Measurements from ENCODE around the gene BRSK2.
"Not testable (repeated sequence)": the region's sequence is repeated elsewhere in the genome, so short reads cannot be mapped to it uniquely, and the experiment has no call there.

BRSK2 gene

DNA sequence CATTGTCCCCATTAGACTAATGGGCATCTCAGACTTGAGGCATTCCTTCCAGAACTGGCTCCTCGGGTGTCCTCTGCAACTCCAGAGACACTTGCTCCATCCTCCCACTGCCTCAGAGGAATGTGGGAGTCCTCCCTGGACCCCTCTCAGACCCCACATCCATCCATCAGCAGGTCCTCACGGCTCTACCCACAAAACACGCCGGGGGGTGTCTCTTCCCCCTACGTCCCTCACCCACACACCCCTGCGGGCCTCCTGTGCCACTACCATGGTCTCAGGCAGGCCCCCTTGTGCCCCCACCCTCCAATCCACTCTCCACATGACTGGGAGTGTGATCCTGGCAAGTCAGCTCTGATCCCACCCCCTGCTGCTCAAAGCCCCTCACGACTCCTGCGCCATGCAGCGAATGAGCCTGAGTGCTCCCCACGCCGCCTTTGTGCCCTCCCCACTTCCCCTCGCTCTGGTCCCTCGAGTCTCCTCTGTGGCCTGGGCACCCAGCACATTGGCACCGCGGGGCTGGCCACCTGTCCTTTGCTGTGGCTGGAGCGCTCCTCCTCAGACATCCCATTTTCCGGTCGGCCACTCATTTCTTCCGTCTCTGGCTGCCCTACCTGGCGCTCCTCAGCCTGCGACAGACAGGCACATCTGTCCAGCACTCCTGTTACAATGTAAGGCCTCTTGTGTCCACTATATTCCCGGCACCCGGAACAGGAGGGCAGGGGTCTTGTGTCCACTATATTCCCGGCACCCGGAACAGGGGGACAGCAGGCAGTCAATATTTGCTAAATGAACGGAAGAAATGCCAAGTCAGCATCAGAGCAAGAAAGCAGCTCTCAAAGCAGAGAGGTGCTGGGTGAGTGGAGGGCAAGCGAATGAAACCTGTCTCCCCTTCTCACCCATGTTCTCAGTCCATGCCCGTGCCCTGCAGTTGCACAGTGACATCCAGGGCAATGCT, 111.0 kb downstream of the BRSK2 start:
- DNase-seq (ENCODE audit: low spot score) = no peak

DNA sequence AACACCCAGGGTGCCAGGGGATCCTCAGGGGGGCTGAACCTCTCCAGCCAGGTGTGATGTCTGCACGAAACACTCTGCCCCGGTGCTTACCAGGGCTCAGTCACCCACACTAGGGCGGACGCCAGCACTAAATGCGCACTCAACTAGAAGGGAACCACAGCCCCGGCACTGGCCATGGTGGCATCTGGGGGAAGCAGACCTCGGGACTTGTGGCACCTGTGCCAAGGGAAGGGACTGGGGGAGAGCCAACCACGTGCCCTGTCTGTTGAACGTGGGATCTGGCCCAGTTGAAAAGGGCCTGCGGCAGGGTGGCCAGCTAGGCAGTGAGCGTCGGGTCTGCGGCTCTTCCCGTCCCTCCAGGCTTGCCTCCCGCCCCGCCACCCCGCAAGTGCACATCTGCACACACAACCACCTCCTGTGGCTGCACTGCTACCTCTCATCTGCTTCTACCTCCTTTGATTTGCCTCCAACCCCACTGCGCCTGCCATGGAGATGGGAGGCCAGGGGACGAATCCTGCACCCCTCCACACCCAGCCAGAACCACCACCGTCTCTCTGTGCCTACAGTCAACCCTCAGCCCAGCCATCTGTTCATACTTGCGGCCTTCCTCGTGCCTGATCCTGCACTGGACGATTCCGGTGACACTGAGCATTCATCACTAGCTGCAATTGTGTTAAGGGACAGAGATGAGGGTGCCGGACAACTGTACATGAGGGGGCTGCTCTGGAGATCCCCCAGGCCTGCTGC, 111.9 kb downstream of the BRSK2 start:
- peak; percentile 74 for DNase-seq (ENCODE audit: low spot score)

DNA sequence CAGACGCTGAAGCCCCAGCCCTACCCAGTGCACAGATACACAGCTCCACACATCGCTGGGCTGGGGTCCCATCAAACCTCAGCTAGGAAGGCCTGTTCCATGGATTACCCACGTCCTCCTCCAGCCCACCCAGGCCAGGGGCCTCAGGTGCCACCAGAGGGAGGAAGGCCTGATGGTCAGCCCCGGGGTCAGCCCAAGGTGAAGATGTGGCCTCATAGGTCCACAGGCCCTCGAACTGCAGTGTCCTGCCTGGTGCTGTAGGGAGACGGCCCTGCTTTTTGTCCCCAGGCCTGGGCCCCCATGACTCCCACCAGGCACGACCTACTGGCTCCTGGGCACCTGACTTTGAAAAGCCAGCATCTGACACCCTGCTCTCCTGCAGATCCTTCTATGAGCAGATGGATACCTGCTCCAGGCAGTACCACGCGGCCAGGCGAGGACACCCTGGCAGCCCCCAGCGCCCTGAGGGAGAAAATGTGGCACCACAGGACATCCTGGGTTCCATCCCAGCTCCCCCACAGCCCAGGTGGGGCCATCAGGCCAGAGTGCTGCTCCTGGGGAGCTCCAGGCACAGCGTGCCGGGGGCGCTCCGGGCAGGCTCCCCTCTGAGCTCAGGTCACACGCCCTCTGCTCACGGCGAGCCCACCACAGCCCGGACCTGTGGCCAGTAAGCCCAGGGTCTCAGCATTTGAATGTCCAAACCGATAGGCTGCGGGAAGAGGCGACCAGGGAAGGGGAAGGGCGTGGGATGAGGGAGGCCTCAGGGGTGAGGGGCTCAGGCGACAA, 112.6 kb downstream of the BRSK2 start:
- DNase-seq (ENCODE audit: low spot score) = no peak

DNA sequence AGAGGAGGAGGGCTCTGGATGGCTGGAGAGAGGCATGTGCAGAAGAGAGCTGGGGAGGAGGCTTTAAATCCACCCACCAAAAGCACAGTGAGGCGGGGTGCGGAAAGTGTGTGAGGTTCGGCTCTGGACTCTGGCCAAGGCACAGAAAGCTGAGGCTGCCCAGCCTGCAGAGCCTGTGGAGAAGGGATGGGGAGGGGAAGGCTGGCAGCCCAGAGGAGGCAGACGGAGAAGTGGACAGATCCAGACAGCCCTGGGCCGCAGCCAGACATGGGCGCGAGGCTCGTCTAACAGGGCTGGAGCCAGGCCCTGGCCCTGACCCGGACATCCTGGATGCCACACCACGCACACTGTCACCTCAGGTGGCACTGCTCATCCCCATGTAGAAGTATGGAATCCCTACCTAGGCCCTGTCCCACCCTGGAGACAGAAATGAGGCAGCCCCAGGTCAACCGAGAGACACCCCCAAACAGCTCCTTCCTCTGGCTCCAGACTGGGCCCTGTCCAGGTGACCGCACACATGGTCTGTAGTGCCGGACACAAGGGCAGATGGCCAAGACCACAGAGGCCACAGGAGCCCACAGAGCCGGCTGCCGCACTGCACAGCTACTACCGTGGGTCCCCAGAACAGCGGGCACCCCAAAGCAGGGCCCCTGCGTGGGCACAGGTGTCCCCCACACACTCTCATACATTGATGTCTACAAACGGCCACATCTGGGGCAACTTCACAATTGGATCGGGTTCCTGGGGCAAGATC, 113.4 kb downstream of the BRSK2 start:
- peak; percentile 89 for DNase-seq (ENCODE audit: low spot score)

DNA sequence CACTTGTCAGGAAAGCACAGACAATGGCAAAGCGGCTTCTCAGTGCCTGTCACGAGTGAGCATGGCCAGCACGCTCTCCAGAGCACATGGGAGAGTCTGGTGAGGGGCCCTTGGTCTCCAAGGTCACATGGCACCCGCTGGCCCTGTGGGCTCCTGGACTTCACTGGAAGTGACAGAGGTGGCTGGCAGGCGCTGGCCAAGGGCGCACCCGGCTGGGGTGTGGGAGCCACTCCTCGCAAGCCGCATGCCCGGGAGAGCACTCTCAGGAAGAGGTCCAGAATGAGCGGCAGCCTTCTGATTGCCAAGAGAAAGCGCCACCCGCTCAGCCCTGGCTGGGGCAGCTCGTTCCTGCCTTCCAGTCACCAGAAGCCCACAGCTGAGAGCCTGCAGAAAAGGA, 114.0 kb downstream of the BRSK2 start:
- peak; percentile 62 for DNase-seq (ENCODE audit: low spot score)

DNA sequence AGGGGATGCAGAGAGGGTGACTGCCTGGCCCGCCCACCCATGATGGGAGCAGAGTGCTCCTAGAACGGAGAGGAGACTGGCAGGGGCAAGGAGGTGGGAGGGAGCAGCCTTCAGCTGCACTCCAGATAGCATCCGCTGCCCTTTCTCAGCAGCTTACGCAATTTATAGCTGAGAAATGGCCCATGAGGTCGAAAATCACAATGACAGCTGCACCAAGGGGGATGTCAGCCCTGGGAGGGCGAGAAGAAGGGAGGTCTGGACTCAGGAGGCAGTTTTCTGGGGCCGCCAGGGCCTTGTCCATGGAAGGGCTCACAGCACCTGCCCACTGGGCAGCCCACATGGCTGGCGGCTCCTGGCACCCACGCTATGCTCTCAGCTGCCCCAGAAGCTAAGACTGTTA, 114.4 kb downstream of the BRSK2 start:
- no peak for DNase-seq (ENCODE audit: low spot score)

DNA sequence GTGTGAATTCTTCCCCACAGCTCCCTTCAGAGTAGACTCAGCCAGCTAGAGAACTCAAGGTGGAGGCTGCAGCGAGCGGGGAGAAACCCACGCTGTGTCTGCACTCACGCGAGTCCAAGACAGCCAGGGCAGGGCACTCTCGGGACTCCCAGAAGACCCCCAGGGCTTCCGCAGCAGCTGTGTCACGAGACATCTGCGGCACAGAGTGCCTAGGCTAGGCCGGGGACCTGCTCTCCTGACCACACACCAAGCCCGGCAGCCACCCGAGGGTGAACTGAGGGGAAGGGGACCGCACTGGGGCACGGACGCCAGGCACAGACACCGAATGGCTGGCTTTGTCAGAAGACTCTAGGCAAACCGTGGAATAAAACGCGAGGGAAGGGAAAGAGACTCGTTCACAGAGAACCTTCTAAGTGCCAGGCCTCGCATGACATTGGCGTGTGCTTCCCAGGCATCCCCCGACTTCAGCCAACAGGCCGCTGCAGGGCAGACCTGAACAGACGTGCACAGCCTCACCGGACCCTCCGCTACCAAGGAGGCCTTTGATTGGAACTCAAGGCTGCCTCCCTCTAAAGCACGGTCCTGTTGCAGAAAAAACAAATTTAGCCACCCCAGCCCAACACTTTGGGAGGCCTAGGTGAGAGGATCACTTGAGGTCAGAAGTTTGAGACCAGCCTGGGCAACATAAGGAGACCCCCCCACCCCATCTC, 115.0 kb downstream of the BRSK2 start:
- no peak for DNase-seq (ENCODE audit: low spot score)

DNA sequence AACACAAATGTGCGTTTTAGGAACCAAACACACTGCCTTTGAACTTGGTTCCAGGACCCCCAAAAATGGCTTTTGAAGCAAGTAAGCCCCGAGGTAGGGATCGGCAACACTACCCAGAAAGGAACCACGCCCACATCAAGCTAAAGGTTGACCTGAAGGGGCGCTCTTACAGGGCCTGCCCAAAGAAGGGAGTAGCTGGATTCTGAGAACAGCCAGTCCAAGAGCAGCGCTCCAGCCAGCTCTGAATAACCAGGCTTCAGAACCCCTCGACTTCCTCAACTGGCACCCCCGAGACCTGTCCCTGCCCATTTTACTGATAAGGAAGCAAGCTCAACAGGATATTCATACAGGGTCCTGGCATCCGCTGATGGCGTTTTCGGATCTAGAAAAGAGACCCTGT, 115.7 kb downstream of the BRSK2 start:
- no peak for DNase-seq (ENCODE audit: low spot score)

DNA sequence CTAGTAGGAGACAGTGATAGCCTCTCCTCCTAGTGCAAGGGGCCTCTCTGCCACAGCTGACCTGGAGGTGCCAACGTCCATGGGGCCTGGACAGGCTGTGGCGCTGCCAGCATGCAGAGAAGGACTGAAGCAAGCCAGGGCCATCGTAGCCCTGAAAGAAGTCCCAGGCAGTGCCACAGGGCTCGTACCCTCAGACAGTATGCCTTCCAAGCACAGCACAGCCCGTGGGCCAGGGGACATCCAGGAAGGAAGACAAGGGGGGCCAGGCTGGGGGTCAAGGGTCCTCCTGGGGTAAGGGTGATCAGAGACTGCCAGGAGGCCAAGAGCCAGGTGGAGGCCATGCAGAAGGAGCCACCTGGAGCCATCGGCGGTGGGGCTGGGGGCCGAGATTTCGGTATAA, 117.2 kb downstream of the BRSK2 start:
- DNase-seq (ENCODE audit: low spot score) = no peak

DNA sequence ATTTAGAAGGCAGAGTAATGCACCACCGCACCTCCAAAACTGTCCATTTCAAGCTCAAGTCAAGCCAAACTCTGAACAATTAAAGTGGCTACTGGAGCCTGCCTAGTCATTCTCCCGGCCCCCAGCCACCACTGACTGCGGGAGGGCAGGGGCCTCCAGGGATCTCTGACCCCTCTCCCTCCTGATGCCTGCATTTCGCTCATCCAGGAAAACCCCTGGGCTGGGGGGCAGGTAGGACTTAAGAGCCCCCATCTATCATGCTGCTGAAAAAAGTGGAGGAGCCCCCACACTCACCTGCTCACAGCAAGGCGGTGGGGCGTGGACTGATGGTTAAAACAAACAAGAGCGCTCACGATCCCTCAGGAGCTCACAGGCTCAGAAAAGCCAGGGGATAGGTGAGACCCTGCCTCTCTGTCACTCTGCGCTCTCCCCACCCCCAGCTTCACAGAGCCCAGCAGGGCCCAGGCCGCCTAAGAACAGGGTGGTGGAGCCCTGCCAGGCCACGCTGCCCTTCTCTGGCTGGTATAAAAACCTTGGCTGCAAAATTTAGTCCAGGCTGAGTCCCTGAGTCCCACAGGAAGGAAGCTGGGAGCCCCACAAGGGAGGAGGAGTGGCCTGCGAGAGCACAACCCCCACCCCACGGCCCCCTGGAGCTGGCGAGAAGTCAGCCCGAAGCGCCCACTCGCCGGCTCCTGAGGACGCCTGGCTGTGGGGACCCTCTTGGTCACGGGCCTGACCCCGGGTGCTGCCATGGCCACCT, 117.8 kb downstream of the BRSK2 start:
- no peak for DNase-seq (ENCODE audit: low spot score)

DNA sequence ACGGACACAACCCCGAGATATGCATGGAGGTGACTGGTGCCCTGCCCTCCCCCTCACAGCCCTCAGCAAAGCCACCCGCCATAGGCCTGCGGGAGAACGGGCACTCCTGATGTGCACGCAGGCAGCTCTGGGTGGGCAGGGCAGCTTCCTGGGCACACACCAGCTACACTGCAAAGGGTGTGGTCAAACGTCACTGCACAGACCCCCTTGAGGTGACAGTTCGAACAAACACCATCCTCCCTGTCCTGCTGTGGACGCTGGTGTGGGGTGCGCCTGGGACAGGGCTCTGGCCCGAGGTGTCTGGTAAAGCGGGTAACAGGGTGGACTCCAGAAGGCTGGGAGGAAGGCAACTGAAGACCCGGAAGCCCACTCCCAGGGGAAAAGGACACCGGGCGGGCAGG, 118.8 kb downstream of the BRSK2 start:
- DNase-seq (ENCODE audit: low spot score) = no peak

DNA sequence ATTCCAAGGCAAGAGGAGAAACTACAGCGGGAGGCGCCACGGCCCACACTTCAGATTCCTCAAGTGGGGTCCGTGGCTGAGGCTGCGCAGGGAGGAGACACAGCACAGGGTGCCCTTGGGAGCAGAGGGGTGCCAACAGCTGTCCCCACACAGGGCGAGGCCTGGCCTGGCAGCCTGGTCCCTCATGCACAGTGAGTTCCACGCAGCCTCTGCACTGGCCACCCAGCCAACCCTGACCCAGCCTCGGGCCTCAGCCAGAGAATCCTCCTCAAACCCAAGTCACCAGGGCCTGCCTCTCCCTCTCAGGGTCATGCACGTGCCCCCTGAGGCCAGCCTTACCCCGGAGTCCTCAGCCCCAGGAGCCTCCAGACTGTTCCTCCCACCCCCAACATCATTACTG, 119.3 kb downstream of the BRSK2 start:
- no peak for DNase-seq (ENCODE audit: low spot score)

DNA sequence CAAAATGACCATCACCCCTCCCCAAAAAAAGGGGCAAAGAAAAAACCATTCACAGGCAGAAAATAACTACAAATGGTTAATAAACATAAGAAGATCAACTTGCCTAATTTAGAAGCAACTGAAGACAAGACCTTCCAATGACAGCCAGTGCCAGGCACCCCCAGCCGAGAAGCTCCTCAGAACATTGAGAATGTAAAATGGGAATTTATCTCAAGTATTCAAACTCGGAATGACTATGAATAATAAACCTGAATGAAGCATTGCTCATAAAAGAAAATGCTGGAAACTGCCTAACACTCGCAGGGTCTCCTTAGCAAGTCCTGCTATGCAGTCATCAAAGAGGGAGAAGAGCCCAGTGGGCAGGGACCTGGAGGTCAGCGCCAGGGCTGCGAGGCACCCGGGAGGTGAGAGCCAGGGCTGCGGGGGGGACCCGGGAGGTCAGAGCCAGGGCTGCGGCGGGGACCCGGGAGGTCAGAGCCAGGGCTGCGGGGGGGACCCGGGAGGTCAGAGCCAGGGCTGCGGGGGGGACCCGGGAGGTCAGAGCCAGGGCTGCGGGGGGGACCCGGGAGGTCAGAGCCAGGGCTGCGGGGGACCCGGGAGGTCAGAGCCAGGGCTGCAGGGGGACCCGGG, 120.0 kb downstream of the BRSK2 start:
- DNase-seq (ENCODE audit: low spot score) = no peak

DNA sequence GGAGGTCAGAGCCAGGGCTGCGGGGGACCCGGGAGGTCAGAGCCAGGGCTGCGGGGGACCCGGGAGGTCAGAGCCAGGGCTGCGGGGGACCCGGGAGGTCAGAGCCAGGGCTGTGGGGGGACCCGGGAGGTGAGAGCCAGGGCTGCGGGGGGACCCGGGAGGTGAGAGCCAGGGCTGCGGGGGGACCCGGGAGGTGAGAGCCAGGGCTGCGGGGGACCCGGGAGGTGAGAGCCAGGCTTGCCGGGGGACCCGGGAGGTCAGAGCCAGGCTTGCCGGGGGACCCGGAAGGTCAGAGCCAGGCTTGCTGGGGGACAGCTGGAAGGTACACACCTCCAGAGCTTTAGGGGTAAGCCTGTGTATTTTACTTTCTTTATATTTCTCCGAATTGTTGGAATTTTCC, 120.6 kb downstream of the BRSK2 start:
- DNase-seq (ENCODE audit: low spot score) = not testable (repeated sequence)

DNA sequence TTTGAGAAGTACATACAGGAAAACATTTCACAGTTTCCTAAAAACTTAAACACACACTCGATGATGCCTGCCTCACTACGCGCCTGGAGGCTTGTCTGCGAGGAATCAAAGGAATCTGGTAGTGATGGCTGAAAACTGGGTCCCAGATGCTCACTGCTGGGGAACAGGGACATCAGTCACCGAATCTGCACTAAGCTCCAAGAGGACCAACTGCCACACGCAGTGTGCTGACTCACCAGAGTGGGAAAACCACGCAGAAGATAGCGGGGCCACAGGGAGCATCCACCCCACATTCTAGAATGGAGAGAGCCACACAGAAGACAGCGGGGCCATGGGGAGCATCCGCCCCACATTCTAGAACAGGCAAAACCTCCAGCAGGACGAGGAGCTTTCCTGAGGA, 121.2 kb downstream of the BRSK2 start:
- DNase-seq (ENCODE audit: low spot score) = no peak

DNA sequence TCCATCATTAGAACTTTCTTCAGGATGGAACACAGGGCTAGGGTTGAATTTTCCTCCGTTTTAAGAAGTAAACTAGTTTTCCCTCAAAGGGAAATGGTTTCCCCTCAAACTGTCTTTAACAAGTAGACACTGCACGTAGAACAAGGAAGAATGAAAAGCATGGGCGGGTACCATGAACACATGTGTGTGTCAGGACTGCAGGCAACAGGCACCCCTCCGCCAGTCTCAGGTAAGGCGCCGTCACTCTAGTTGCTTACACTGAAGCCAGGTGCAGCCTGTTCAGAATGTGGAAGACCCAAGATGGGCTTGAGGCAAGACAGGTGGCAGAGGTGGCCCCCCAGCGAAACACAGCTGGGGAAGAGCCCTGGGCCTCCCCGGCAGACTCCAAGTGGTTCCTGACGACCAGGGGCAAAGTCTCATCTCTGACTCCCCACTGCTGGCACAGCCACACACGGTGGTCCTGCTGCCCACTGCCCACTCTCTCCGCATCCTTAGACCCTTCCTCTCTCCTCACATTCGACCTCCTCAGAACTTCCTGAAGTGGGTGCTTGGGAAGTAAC, 122.3 kb downstream of the BRSK2 start:
- no peak for DNase-seq (ENCODE audit: low spot score)

Measured in cerebellar cortex (tissue), 1 donor.